HG02870 (cell line): ENCODE results near the gene IGF1R.

Source experiments
- ATAC-seq: cut with Tn5 transposase; IDR thresholded peaks from one replicate; pipeline ENCODE4 v1.9.1; 2021; ENCODE audit warnings: mild to moderate bottlenecking, moderate library complexity; ENCODE audit not compliant: unreplicated experiment

The IGF1R gene

GRCh38 chr15:98792117-98792516, 143.8 kb downstream of the IGF1R start:
- no peak for ATAC-seq

GRCh38 chr15:98794211-98794610, 145.9 kb downstream of the IGF1R start:
- ATAC-seq, result no peak

- ATAC-seq, result no peak
Measured at GRCh38 chr15:98794748-98795147, 146.4 kb downstream of the IGF1R start.

GRCh38 chr15:98795980-98796379, 147.6 kb downstream of the IGF1R start:
- ATAC-seq, result no peak

- no peak for ATAC-seq
Measured at GRCh38 chr15:98796685-98797357, 148.5 kb downstream of the IGF1R start.

GRCh38 chr15:98798375-98798893, 150.1 kb downstream of the IGF1R start:
- ATAC-seq, result no peak

- no peak for ATAC-seq
Measured at GRCh38 chr15:98799461-98800390, 151.4 kb downstream of the IGF1R start.

- no peak for ATAC-seq
Measured at GRCh38 chr15:98800437-98801233, 152.3 kb downstream of the IGF1R start.

GRCh38 chr15:98801234-98801561, 152.9 kb downstream of the IGF1R start:
- ATAC-seq, result no peak

- no peak for ATAC-seq
Measured at GRCh38 chr15:98802187-98802586, 153.8 kb downstream of the IGF1R start.

- ATAC-seq, result no peak
Measured at GRCh38 chr15:98803228-98804056, 155.1 kb downstream of the IGF1R start.

GRCh38 chr15:98804057-98804380, 155.7 kb downstream of the IGF1R start:
- no peak for ATAC-seq

- no peak for ATAC-seq
Measured at GRCh38 chr15:98805434-98806274, 157.3 kb downstream of the IGF1R start.

GRCh38 chr15:98806275-98806895, 158.0 kb downstream of the IGF1R start:
- ATAC-seq, result no peak

- no peak for ATAC-seq
Measured at GRCh38 chr15:98807262-98807661, 158.9 kb downstream of the IGF1R start.

GRCh38 chr15:98809273-98809672, 160.9 kb downstream of the IGF1R start:
- ATAC-seq, result no peak

- no peak for ATAC-seq
Measured at GRCh38 chr15:98812716-98813446, 164.5 kb downstream of the IGF1R start.

GRCh38 chr15:98813951-98814350, 165.6 kb downstream of the IGF1R start:
- no peak for ATAC-seq
